ENCODE data around the gene TNS3. TPM values are rescaled to one million over a fixed set of nuclear protein-coding genes. Genes with fewer than 3 reads are reported as not detected.

TNS3 gene
- total RNA-seq, 1 experiment from 2014 or later = 9.5 TPM

DNA sequence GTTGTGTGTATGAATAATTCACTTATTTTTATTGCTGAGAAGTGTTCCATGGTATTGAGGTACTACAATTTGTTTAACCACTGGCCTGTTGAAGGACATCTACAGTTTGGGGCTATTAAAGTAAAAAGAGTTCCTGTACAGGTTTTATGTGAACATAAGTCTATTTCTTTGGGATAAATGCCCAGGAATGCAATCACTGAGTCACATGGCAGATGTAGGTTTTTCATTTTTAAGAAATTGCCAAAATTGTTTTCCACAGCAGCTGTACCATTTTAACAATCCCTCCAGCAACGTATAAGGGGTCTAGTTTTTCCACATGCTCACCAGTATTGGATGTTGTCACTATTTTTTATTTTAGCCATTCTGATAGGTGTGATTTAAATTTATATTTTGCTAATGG lies 243.9 kb downstream of the TNS3 start:
- Histone ChIP-seq H4K8ac (replicated peaks; ENCODE audit: insufficient read length, low read depth, low read length) (no peak overlapping the region), H2BK12ac (ENCODE audit: insufficient read length, low read depth, low read length) (no peak overlapping the region), H3K4me2 (ENCODE audit: insufficient read depth, insufficient read length, low read length) (no peak overlapping the region), H2BK20ac (ENCODE audit: low read depth, low read length, poor library complexity, severe bottlenecking) (no peak overlapping the region), H3T11ph (ENCODE audit: low read length) (no peak overlapping the region), H3K9me3 (ENCODE audit: control insufficient read depth, low read depth, low read length) (no peaks in the 10 kb centered on the region), H3K18ac (ENCODE audit: insufficient read length, low read depth, low read length) (no peak overlapping the region), H2BK120ac (ENCODE audit: low read depth, low read length, poor library complexity, severe bottlenecking) (no peak overlapping the region), H4K5ac (ENCODE audit: insufficient read length, low read depth, low read length) (no peak overlapping the region), H3K23me2 (ENCODE audit: insufficient read length, low read depth, low read length, poor library complexity, severe bottlenecking) (no peaks in the 10 kb centered on the region), H3K9ac (ENCODE audit: extremely low read depth, insufficient read length, low read length) (no peak overlapping the region), H3K4me1 (ENCODE audit: insufficient read depth, low read length) (peaks cover 3% of the 10 kb centered on the region; the same call in 1 of the 2 replicates), H2AK5ac (ENCODE audit: insufficient read length, low read length) (no peak overlapping the region), H2BK5ac (ENCODE audit: insufficient read length, low read length) (no peak overlapping the region), H4K20me1 (ENCODE audit: control insufficient read depth, insufficient read depth, insufficient read length) (no peaks in the 10 kb centered on the region), H3K14ac (ENCODE audit: insufficient read depth, low read length) (no peak overlapping the region), H3K79me1 (ENCODE audit: insufficient read depth, low read depth, low read length, poor library complexity, severe bottlenecking) (no peaks in the 10 kb centered on the region), H3K27ac (ENCODE audit: insufficient read length, low read depth, low read length) (no peak overlapping the region), H4K91ac (ENCODE audit: insufficient read length, low read depth, low read length) (no peak overlapping the region), H3K56ac (ENCODE audit: insufficient read length, low read depth, low read length) (no peak overlapping the region), H3K79me2 (ENCODE audit: insufficient read depth, low read length) (no peaks in the 10 kb centered on the region), H2BK15ac (ENCODE audit: low read depth, low read length) (no peak overlapping the region), H3K27me3 (ENCODE audit: insufficient read depth, low read length) (no peaks in the 10 kb centered on the region), H3K23ac (ENCODE audit: insufficient read length, low read depth, low read length) (no peak overlapping the region), H2AFZ (ENCODE audit: low read length) (no peak overlapping the region), H3K4ac (ENCODE audit: low read depth, low read length) (no peak overlapping the region)
- no peaks in the 10 kb centered on the region; a peak in 1 of 7 replicates for H3K36me3 Mint-ChIP-seq (ENCODE audit: insufficient read depth in 1 of 3, low read depth in 3 of 3)
- TF ChIP-seq, protein P1, sequence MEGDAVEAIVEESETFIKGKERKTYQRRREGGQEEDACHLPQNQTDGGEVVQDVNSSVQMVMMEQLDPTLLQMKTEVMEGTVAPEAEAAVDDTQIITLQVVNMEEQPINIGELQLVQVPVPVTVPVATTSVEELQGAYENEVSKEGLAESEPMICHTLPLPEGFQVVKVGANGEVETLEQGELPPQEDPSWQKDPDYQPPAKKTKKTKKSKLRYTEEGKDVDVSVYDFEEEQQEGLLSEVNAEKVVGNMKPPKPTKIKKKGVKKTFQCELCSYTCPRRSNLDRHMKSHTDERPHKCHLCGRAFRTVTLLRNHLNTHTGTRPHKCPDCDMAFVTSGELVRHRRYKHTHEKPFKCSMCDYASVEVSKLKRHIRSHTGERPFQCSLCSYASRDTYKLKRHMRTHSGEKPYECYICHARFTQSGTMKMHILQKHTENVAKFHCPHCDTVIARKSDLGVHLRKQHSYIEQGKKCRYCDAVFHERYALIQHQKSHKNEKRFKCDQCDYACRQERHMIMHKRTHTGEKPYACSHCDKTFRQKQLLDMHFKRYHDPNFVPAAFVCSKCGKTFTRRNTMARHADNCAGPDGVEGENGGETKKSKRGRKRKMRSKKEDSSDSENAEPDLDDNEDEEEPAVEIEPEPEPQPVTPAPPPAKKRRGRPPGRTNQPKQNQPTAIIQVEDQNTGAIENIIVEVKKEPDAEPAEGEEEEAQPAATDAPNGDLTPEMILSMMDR (conservative IDR thresholded peaks at IDR 0.05) = no peak
- H3K4me3 Mint-ChIP-seq = no peak overlapping the region
- WGBS (ENCODE audit: extremely low coverage, insufficient read length, low lambda C conversion rate) = no CpG with 5 or more reads among the region's 1 CpG
- H3K9me3 Mint-ChIP-seq = no peaks in the 10 kb centered on the region
- H3K4me1 Mint-ChIP-seq = peaks cover 11 to 15% of the 10 kb centered on the region in 2 experiments; a peak in 3 of 4 replicates
- no peaks in the 10 kb centered on the region for H3K27me3 Mint-ChIP-seq (ENCODE audit: low read depth)
- no peak overlapping the region for H3K27ac Mint-ChIP-seq
- DNase-seq = no peak
